Stimulated activated CD8-positive, alpha-beta memory T cell treated with anti-CD3 and anti-CD28 coated beads, Interleukin-7, amount 100 ng/mL, for 48 hours (primary cell): Measurements from ENCODE around the gene KLRB1.

Experiments used
- DNase-seq, 2 donors: peaks; one replicate each; pipeline ENCODE4 v3.0.0-alpha.2; 2020; ENCODE audit warnings: low read depth in 1 of 2; ENCODE audit errors: extremely low read depth in 1 of 2

The KLRB1 gene

GRCh38 chr12:9607716-9608115, at the start of gene KLRB1:
TSS of gene KLRB1 (minus strand) at chr12:9607916. CDS start at chr12:9607839, 77 bp downstream.
- DNase-seq, result no peak

- peak; percentile 43 to 67 for DNase-seq
Observed at GRCh38 chr12:9651265-9651729, 43.6 kb upstream of the KLRB1 start.

GRCh38 chr12:9650151-9650576, 42.4 kb upstream of the KLRB1 start:
- no peak for DNase-seq

GRCh38 chr12:9649532-9649940, 41.8 kb upstream of the KLRB1 start:
- DNase-seq, result no peak

GRCh38 chr12:9648701-9649531, 41.2 kb upstream of the KLRB1 start:
- DNase-seq, result no peak

- peak; percentile 91 to 93 for DNase-seq
Observed at GRCh38 chr12:9647825-9648700, 40.3 kb upstream of the KLRB1 start.

GRCh38 chr12:9646794-9647781, 39.4 kb upstream of the KLRB1 start:
- no peak for DNase-seq

- peak in 1 of 2 donors; percentile 38 for DNase-seq
Observed at GRCh38 chr12:9644985-9645551, 37.4 kb upstream of the KLRB1 start.

GRCh38 chr12:9643266-9643660, 35.5 kb upstream of the KLRB1 start:
- no peak for DNase-seq

GRCh38 chr12:9642606-9643265, 35.0 kb upstream of the KLRB1 start:
- no peak for DNase-seq

- no peak for DNase-seq
Observed at GRCh38 chr12:9640024-9640423, 32.3 kb upstream of the KLRB1 start.

GRCh38 chr12:9636851-9637206, 29.1 kb upstream of the KLRB1 start:
- no peak for DNase-seq

- DNase-seq, result no peak
Observed at GRCh38 chr12:9636150-9636850, 28.6 kb upstream of the KLRB1 start.

- no peak for DNase-seq
Observed at GRCh38 chr12:9634969-9635754, 27.4 kb upstream of the KLRB1 start.

GRCh38 chr12:9634177-9634803, 26.6 kb upstream of the KLRB1 start:
- DNase-seq, result peak in 1 of 2 donors; percentile 67

- DNase-seq, result no peak
Observed at GRCh38 chr12:9632766-9633165, 25.1 kb upstream of the KLRB1 start.

- DNase-seq, result no peak
Observed at GRCh38 chr12:9626821-9627220, 19.1 kb upstream of the KLRB1 start.

- DNase-seq, result no peak
Observed at GRCh38 chr12:9626291-9626690, 18.6 kb upstream of the KLRB1 start.
